Chondrocyte (in vitro differentiated cells): ENCODE results near the gene GSE1. TPM values are rescaled to one million over a fixed set of nuclear protein-coding genes. Genes with fewer than 3 reads are reported as not detected.

Experiments
- DNase-seq: peaks from one replicate; pipeline ENCODE4 v3.0.0; 2021; ENCODE audit warnings: mixed read lengths, low spot score
- H3K27ac Mint-ChIP-seq: one replicate; pipeline ENCODE4 v1.8.0; 2021; ENCODE audit warnings: mild to moderate bottlenecking, moderate library complexity, mixed read lengths; ENCODE audit not compliant: unreplicated experiment
- H3K27me3 Mint-ChIP-seq: 2 replicates; pipeline ENCODE4 v1.8.0; 2021; ENCODE audit warnings: low read depth, mixed read lengths
- H3K36me3 Mint-ChIP-seq: 2 replicates; pipeline ENCODE4 v1.8.0; 2021; ENCODE audit warnings: low read depth, mixed read lengths
- H3K4me1 Mint-ChIP-seq: 2 replicates; pipeline ENCODE4 v1.8.0; 2021; ENCODE audit warnings: low read depth, mild to moderate bottlenecking, mixed read lengths
- H3K4me3 Mint-ChIP-seq: one replicate; pipeline ENCODE4 v1.8.0; 2021; ENCODE audit warnings: mild to moderate bottlenecking, moderate library complexity, mixed read lengths; ENCODE audit not compliant: unreplicated experiment
- H3K9me3 Mint-ChIP-seq: 2 replicates; pipeline ENCODE4 v1.8.0; 2021; ENCODE audit warnings: low read depth, mixed read lengths
- total RNA-seq: library from RNA; stranded (reverse); gene quantifications from 3 replicates; pipeline ENCODE4 v1.2.1, GENCODE V29; 2021
- TF ChIP-seq, protein P1 (sequence below): fragments of 200-600 bp; sonication (generic); IDR thresholded peaks from 2 replicates; pipeline ENCODE4 v1.5.0; 2021; ENCODE audit warnings: antibody characterized with exemption, mild to moderate bottlenecking, moderate library complexity

GSE1 gene
- total RNA-seq, 1 donor from 2014 or later, result 22.6 TPM

DNA sequence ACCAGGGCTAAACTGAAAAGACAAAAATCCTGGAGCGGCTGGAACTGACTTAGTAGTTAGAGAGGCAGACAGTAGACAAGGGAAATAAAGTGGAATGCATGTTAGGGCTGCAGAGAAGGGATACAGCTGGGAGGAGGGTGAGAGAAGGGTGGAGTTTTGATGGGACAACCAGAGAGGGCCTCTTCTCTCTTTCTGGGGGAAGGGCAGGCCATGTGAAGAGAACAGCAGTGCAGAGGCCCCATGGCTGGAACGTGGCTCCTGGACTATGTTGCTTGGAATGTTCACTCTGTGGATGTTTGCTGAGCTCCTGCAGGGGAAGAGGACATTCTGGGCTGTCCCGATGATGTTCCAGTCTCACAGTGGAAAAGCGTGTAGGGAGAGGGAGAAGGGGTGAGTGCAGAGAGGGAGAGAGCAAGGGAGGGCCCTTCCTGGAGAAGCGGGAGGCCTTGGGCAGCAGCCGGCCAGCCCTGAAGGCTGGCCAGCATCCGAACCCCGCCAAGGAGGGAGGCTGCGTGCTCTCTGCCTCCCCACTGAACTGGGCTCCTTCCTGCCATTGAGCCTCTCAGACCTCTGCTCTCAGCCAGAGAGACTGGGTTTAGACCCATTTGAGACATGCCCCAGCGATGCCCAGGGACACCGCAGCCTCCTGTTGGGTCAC lies 33.1 kb upstream of the GSE1 start:
- Mint-ChIP-seq H3K27ac (peak overlapping the region; percentile 79), H3K4me1 (peaks cover 55% of the 10 kb centered on the region), H3K36me3 (no peaks in the 10 kb centered on the region), H3K27me3 (no peaks in the 10 kb centered on the region), H3K9me3 (no peaks in the 10 kb centered on the region), H3K4me3 (no peak overlapping the region)
- TF ChIP-seq, protein P1, sequence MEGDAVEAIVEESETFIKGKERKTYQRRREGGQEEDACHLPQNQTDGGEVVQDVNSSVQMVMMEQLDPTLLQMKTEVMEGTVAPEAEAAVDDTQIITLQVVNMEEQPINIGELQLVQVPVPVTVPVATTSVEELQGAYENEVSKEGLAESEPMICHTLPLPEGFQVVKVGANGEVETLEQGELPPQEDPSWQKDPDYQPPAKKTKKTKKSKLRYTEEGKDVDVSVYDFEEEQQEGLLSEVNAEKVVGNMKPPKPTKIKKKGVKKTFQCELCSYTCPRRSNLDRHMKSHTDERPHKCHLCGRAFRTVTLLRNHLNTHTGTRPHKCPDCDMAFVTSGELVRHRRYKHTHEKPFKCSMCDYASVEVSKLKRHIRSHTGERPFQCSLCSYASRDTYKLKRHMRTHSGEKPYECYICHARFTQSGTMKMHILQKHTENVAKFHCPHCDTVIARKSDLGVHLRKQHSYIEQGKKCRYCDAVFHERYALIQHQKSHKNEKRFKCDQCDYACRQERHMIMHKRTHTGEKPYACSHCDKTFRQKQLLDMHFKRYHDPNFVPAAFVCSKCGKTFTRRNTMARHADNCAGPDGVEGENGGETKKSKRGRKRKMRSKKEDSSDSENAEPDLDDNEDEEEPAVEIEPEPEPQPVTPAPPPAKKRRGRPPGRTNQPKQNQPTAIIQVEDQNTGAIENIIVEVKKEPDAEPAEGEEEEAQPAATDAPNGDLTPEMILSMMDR, result no peak
- no peak for DNase-seq

DNA sequence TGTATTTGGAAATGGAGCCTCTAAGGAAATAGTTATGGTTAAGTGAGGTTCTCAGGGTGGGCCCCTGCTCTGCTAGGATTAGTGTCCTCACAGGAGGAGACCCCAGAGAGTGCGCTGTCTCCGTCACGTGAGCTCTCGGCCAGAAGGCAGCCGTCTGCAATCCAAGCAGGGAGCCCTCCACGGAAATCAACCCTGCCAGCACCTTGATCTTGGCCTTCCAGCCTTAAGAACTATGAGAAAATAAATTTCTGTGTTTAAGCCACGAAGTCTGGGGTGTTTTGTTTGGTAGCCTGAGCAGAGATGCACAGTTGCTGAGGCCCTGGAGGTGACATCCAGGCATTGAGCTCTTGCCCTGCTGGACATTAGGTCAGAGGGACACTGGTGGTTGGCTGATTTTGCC lies 32.4 kb upstream of the GSE1 start:
- DNase-seq, result no peak
- no peaks in the 10 kb centered on the region for H3K9me3 Mint-ChIP-seq
- no peak overlapping the region for H3K4me3 Mint-ChIP-seq
- no peaks in the 10 kb centered on the region for H3K36me3 Mint-ChIP-seq
- TF ChIP-seq, protein P1, result no peak
- H3K27ac Mint-ChIP-seq, result peak overlapping the region; percentile 79
- H3K4me1 Mint-ChIP-seq, result peaks cover 49% of the 10 kb centered on the region
- H3K27me3 Mint-ChIP-seq, result no peaks in the 10 kb centered on the region

DNA sequence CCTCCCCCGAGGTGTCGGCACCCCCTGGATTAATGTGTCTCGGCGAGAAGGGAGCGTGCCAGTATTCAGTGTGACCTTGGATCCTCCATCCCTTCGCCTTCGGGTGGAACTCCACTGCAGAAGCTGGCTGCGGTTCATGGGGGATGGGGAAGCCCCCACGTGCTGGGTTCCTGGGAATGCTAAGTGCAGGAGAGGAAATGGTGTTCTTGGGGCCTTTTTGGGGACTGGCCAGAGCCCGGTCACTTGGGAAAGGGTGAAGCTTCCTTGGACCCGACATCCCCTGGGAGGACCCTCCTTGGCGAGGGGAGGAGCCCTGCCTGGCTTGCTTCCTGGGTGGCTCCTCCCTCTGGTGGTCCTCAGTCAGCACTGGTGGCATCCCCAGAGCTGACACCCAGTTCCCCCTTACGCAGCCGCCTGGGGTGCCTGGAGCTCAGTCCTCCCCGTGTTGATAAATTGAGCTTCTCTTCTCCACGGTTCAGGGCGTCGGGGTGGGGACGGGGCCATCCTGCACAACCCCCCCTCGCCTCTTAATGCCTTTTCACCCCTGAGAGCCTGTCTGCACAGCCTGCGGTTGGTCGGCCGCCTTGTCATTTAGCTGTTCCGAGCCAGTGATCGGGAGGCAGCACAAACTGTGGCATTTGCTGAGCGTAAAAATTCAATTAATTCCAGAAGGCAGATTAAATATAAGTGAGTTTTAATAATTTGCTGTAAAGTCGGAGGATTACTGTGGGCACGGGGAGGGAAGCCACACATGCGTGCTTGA lies 30.7 kb upstream of the GSE1 start:
- Mint-ChIP-seq H3K4me1 (peaks cover 54% of the 10 kb centered on the region), H3K27ac (no peak overlapping the region)

DNA sequence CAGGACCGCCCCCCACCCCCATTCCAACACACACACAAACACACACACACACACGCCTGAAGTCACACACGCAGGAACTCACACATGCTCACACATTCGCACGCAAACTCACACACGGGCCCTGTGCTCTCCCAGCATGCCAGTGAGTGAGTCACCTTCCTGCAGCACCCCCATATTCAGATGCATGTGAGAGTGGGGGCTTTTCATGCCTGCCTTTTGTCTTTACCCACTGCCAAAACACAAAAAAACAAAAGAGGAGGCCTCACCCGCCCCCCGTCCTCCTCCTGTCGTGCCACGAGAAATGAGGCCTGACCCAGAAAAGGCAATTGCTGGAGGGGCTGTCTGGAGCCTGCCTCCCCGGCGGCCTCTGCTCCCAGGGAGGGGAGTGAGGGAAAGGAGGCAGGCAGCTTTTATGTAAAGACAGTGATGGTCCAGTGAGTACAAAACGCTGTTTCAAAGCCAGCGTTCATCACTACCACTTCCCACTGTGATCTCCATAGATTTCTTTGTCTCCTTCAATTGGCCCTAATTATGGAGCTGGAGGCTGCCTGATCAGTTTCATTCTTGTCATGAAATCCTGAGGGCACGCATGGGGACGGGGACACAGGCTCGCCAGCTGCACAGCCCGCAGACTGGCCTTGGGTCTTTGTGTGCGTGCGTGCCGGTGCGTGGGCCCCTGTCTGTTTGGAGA lies 29.5 kb upstream of the GSE1 start:
- Mint-ChIP-seq H3K27ac (peak overlapping the region; percentile 91), H3K9me3 (no peaks in the 10 kb centered on the region), H3K4me3 (no peak overlapping the region), H3K36me3 (no peaks in the 10 kb centered on the region), H3K4me1 (peaks cover 54% of the 10 kb centered on the region), H3K27me3 (no peaks in the 10 kb centered on the region)
- DNase-seq, result no peak
- TF ChIP-seq, protein P1, result no peak

More for the DNA sequence above, 30.7 kb upstream of the GSE1 start:
- Mint-ChIP-seq H3K36me3 (no peaks in the 10 kb centered on the region), H3K4me3 (no peak overlapping the region), H3K27me3 (no peaks in the 10 kb centered on the region), H3K9me3 (no peaks in the 10 kb centered on the region)
- TF ChIP-seq, protein P1, result no peak
- DNase-seq, result no peak

DNA sequence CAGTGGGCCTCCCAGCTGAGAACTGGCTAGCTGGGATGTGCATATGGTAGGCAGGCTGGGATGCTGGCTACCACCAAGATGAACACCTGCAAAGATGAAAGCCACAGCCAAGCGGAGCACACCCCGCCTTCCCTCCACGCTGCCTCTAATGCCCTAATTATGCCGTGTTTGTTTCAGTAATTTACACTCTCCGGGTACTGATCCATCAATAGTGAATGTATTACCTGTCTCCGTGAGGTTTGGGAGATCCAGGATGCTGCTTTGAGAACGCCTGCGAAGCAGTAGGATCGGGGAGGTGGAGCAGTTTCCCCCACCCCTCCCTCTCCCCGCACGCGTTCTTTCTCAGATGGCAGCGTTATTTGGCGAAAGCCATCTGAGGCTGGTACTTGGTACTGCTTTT lies 28.9 kb upstream of the GSE1 start:
- H3K4me3 Mint-ChIP-seq, result no peak overlapping the region
- H3K9me3 Mint-ChIP-seq, result no peaks in the 10 kb centered on the region
- no peaks in the 10 kb centered on the region for H3K27me3 Mint-ChIP-seq
- no peak for DNase-seq
- TF ChIP-seq, protein P1, result no peak
- H3K27ac Mint-ChIP-seq, result no peak overlapping the region
- H3K36me3 Mint-ChIP-seq, result no peaks in the 10 kb centered on the region
- H3K4me1 Mint-ChIP-seq, result peaks cover 50% of the 10 kb centered on the region
